Heart left ventricle (tissue), 13 donors: ENCODE results near the gene TAS2R13.

ENCODE experiments used
- CTCF ChIP-seq, 12 donors: fragments of 200-600 bp; sonication (generic) in 4 of 12; IDR thresholded peaks; one replicate each; pipeline versions ENCODE4 v1.5.0 to v1.8.0; 2018 to 2022; ENCODE audit warnings: antibody characterized with exemption in 12 of 12, mild to moderate bottlenecking in 5 of 12
- POLR2A ChIP-seq, 2 donors: fragments of 450-650 bp; IDR thresholded peaks; one replicate each; pipeline ENCODE4 v1.6.1; 2017; ENCODE audit warnings: antibody characterized with exemption in 2 of 2, mild to moderate bottlenecking in 2 of 2, moderate library complexity in 2 of 2
- donor health status: ischemic (EF 13 %, LVEDD 7.1; RV severe dilation, severe dysfunction).
- donor health status: DM: no; HTN: yes; CAD: no.
- donor health status: DM: no; HTN: no; CAD: no.
- donor health status: ischemic (EF 25% LVEDD 6.9; RV normal size, moderate dysfunction).
- donor health status: ischemic (EF 25% LVEDD 5.7; RV mildly dilated, moderate dysfunction).
- donor health status: ischemic (EF 35%, LVEDD 5.7; RV mildly dilated, moderate dysfunction).
- donor health status: nonischemic (EF 11% LVEDD 7.7; RV severe dilation, severe dysfunction).
- donor health status: DM: yes; HTN: yes; CAD: no.
- donor health status: PGD.
- donor health status: ischemic (EF 29% LVEDD 5.4; RV normal size, mild dysfunction).
- donor health status: nonischemic (EF 23%, LVEDD 6.1; RV moderate dilation, normal function).

GRCh38 chr12:10957741-10958140 lies 48.4 kb upstream of the TAS2R13 start:
- TF ChIP-seq CTCF (IDR thresholded peaks at IDR 0.05) (no peak), POLR2A (IDR thresholded peaks at IDR 0.05) (no peak)
